HEK293 (cell line): ENCODE measurements around the gene TTF2.

Source experiments
- CTCF ChIP-seq: fragments of 450-650 bp; formaldehyde crosslinking; IDR thresholded peaks from 2 replicates; pipeline ENCODE4 v1.5.1; 2016; ENCODE audit warnings: missing biosample characterization, missing genetic modification characterization
- MEIS1 ChIP-seq: sonication (generic); formaldehyde crosslinking; IDR thresholded peaks from 2 replicates; pipeline ENCODE4 v1.8.1; 2022; ENCODE audit warnings: missing genetic modification reagents, mild to moderate bottlenecking, borderline replicate concordance
- ZNF24 ChIP-seq: fragments of 450-650 bp; formaldehyde crosslinking; IDR thresholded peaks from 2 replicates; pipeline ENCODE4 v1.5.1; 2016; ENCODE audit warnings: missing biosample characterization, missing genetic modification characterization
- ZNF776 ChIP-seq: fragments of 450-650 bp; formaldehyde crosslinking; IDR thresholded peaks from 2 replicates; pipeline ENCODE4 v1.5.0; 2017; ENCODE audit warnings: missing biosample characterization, missing genetic modification characterization, borderline replicate concordance

- TF ChIP-seq CTCF (tag by site-specific recombination) (no peak), ZNF24 (tag by site-specific recombination) (no peak), MEIS1 (CRISPR knock-in tag) (no peak), ZNF776 (tag by site-specific recombination) (no peak)
Observed at GRCh38 chr1:117054068-117054467, 6.1 kb upstream of the TTF2 start.
